ENCODE results near the gene SOD2.
"Not testable (repeated sequence)": the region's sequence is repeated elsewhere in the genome, so short reads cannot be mapped to it uniquely, and the experiment has no call there.

DNA sequence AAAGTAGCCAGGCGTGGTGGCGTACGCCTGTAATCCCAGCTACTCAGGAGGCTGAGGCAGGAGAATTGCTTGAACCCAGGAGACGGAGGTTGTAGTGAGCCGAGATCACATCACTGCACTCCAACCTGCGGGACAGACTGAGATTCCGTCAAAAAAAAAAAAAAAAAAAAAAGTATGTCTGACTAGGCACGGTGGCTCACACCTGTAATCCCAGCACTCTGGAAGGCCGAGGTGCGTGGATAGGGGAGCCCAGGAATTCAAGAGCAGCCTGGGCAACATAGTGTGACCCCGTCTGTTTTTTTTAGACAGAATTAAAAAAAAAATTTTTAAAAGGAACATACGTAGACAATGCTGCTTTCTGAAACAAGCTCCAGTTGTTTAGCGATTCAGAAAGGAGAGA is 2.9 kb downstream of the SOD2 start:
- TF ChIP-seq, protein P1, sequence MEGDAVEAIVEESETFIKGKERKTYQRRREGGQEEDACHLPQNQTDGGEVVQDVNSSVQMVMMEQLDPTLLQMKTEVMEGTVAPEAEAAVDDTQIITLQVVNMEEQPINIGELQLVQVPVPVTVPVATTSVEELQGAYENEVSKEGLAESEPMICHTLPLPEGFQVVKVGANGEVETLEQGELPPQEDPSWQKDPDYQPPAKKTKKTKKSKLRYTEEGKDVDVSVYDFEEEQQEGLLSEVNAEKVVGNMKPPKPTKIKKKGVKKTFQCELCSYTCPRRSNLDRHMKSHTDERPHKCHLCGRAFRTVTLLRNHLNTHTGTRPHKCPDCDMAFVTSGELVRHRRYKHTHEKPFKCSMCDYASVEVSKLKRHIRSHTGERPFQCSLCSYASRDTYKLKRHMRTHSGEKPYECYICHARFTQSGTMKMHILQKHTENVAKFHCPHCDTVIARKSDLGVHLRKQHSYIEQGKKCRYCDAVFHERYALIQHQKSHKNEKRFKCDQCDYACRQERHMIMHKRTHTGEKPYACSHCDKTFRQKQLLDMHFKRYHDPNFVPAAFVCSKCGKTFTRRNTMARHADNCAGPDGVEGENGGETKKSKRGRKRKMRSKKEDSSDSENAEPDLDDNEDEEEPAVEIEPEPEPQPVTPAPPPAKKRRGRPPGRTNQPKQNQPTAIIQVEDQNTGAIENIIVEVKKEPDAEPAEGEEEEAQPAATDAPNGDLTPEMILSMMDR (IDR thresholded peaks at IDR 0.05): not testable (repeated sequence)
- TF ChIP-seq POLR2A (IDR thresholded peaks at IDR 0.05): not testable (repeated sequence)
